IPS-20b (cell line): ENCODE measurements around the gene TRIM28.
"Not testable (repeated sequence)": the region's sequence is repeated elsewhere in the genome, so short reads cannot be mapped to it uniquely, and the experiment has no call there.

Source experiments
- H3K27ac ChIP-seq: one replicate; pipeline ENCODE4 v1.5.1; 2013; ENCODE audit warnings: low read length
- H3K27me3 ChIP-seq: 2 replicates; pipeline ENCODE4 v1.6.1; 2013; ENCODE audit warnings: mild to moderate bottlenecking, low read length, inconsistent platforms; ENCODE audit not compliant: insufficient read depth
- H3K36me3 ChIP-seq: 2 replicates; pipeline ENCODE4 v1.6.1; 2013; ENCODE audit warnings: low read depth, mild to moderate bottlenecking, inconsistent platforms, low read length, moderate library complexity; ENCODE audit not compliant: insufficient read depth
- H3K4me1 ChIP-seq: 2 replicates; pipeline ENCODE4 v1.6.1; 2013; ENCODE audit warnings: mild to moderate bottlenecking, control low read depth, inconsistent platforms, low read length, moderate library complexity; ENCODE audit not compliant: insufficient read depth
- H3K4me3 ChIP-seq: 2 replicates; pipeline ENCODE4 v1.5.1; 2013; ENCODE audit warnings: mild to moderate bottlenecking, low read length, inconsistent platforms
- H3K9ac ChIP-seq: 2 replicates; pipeline ENCODE4 v1.6.1; 2013; ENCODE audit warnings: low read depth, mild to moderate bottlenecking, inconsistent platforms, low read length, moderate library complexity
- H3K9me3 ChIP-seq: 2 replicates; pipeline ENCODE4 v1.6.1; 2013; ENCODE audit warnings: mild to moderate bottlenecking, low read depth, low read length, inconsistent platforms; ENCODE audit not compliant: insufficient read depth

The TRIM28 gene

DNA sequence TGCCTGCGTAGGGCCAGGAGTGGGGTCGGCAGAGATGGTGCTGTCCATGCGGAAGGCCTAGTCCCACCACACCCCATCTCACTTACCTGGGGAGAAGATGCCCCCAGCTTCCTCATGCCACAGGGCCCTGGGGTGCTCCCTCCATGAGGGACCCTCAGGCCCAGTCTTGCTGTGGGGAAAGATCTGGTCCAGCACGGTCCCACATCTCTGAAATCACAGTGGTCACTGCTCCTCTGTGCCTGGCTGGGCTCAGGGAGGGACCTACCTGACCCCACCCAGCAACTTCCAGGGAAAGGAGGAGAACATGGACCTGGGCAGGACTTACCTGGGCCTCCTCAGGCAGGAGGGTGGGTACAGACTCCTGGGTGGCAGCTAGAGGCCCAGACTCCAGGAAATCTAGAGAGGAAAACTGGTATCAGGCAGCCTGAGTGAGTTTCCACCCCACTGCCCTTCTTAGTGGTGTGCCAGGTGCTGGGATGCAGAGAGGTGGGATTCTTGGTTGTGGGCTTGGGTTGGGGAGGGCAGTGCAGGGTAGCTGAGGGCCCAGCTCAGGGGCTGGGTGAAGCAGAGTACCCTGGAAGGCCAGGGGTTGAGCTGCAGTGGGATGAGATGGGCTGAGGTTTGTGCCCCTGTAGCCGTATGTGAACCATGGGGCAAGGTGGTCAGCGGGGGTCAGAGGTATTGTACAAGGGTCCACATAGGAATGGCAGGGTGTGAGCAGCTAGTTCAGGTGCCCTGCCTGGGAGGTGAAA lies 25.5 kb downstream of the TRIM28 start:
- no peak overlapping the region for H3K27ac ChIP-seq
- H3K36me3 ChIP-seq, result peaks cover 29% of the 10 kb centered on the region
- H3K4me1 ChIP-seq, result peaks cover 4% of the 10 kb centered on the region; the same call in 1 of the 2 replicates
- no peak overlapping the region for H3K9ac ChIP-seq
- no peaks in the 10 kb centered on the region for H3K9me3 ChIP-seq
- H3K27me3 ChIP-seq, result peaks cover 3% of the 10 kb centered on the region; the same call in 1 of the 2 replicates
- H3K4me3 ChIP-seq, result no peak overlapping the region

- peaks cover 4% of the 10 kb centered on the region; the same call in 1 of the 2 replicates for H3K4me1 ChIP-seq
- H3K4me3 ChIP-seq, result no peak overlapping the region
- H3K27me3 ChIP-seq, result no peaks in the 10 kb centered on the region
- no peak overlapping the region for H3K9ac ChIP-seq
- H3K36me3 ChIP-seq, result peaks cover 29% of the 10 kb centered on the region
- no peak overlapping the region for H3K27ac ChIP-seq
- H3K9me3 ChIP-seq, result no peaks in the 10 kb centered on the region
These were observed 26.2 kb downstream of the TRIM28 start for GRCh38 chr19:58569943-58570670.

- no peak overlapping the region for H3K27ac ChIP-seq
- H3K9me3 ChIP-seq, result no peaks in the 10 kb centered on the region
- H3K4me1 ChIP-seq, result peaks cover 4% of the 10 kb centered on the region; the same call in 1 of the 2 replicates
- H3K27me3 ChIP-seq, result no peaks in the 10 kb centered on the region
- H3K4me3 ChIP-seq, result no peak overlapping the region
- no peak overlapping the region for H3K9ac ChIP-seq
- H3K36me3 ChIP-seq, result peaks cover 29% of the 10 kb centered on the region
These were observed 27.1 kb downstream of the TRIM28 start for GRCh38 chr19:58570770-58571574.

- H3K27ac ChIP-seq, result no peak overlapping the region
- H3K9ac ChIP-seq, result no peak overlapping the region
- peaks cover 4% of the 10 kb centered on the region; the same call in 1 of the 2 replicates for H3K4me1 ChIP-seq
These were observed 27.7 kb downstream of the TRIM28 start for GRCh38 chr19:58571575-58571947.

DNA sequence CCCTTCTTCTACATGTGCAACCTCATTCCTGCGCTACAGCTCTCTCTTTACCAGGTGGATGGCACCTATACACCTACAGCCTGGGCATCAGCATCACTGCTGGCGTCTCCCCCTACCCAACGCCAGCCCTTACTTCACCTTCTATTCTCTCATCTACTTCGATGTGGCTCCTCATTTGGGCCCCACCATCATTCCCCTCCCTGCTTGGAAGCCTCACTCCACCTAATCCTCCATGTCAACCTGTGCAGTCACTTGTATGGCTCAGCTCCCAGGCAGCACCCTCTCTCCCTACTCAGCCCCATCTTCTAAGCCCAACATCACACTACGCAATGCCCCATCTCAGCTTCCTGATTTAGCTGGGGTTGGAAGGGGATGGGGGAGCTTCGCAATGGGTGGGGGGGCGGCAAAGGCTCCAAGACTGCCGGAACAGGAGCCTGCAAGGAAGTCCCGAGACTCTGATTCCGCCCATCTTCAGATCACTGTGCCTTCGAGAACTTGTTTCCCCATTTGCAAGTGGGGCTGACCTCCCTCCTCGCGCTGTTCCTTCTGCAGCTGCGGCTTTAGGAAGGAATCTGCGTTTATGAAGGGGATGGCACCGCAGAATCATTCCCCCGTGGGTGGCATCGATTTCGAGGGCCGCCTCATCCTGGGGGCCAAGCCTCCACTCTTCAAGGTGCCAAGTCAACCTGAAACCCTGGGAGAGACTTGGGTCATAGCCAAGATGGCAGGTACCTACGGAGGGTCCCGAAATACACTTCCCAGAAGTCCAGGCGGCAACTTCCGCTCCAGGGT lies 28.4 kb downstream of the TRIM28 start:
- Histone ChIP-seq H3K36me3 (peaks cover 24% of the 10 kb centered on the region), H3K27ac (peak overlapping the region; percentile 78), H3K4me3 (peak overlapping the region; percentile 89)

More at GRCh38 chr19:58571575-58571947, 27.7 kb downstream of the TRIM28 start:
- Histone ChIP-seq H3K4me3 (no peak overlapping the region), H3K9me3 (no peaks in the 10 kb centered on the region), H3K27me3 (no peaks in the 10 kb centered on the region), H3K36me3 (peaks cover 26% of the 10 kb centered on the region)

DNA sequence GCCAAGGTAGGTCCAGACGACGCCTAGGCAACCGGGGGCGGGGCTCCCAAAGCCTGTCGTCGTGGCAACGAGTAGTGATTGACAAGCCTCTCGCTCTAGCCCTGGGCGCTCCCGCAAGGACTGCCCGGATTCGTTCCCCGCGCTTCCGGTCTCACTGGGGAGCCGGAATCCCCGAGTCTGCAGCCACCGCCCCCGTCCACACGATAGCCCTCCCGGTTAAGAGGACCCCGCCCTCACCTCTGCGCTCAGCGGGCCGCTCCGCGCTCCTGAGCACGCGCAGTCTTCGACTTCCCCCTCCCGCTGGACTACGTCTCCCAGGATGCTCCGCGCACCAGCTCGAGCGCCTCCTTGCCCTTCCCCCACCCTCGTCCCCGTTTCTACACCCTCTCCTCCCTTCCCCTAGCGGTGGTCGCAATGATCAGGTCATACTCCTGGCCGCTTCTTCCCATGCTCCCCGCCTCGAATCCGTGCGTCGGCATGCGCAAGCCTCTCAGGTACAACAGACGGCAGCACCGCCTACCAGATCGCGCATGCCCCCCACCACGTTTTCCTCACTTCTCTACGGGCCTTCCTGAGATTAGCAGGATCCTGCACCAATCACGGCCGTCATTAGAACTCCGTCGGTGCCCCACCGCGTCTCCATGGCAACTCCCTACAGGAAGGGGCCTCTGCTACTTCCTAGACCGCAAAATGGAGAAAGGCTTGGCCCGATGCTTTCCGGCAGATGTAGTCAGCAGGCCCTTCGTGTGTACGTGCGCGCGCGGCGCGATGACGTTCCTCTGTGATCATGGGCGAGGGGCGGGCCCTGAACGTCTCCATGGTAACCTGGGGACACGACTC lies 29.2 kb downstream of the TRIM28 start, which contains the start of gene MZF1:
MZF1 (minus strand) TSS at position 518 of the 840 bp plus-strand sequence. CDS start 1,946 bp downstream, outside the sequence.
- H3K27ac ChIP-seq, result peak within 1 kb of the TSS; percentile 95
- no peaks in the 10 kb centered on the region for H3K27me3 ChIP-seq
- H3K4me1 ChIP-seq, result peaks cover 4% of the 10 kb centered on the region; the same call in 1 of the 2 replicates
- peak within 1 kb of the TSS; percentile 94 for H3K9ac ChIP-seq
- H3K9me3 ChIP-seq, result no peaks in the 10 kb centered on the region
- peak within 1 kb of the TSS; percentile 89 for H3K4me3 ChIP-seq
- peaks cover 22% of the 10 kb centered on the region for H3K36me3 ChIP-seq

More for the DNA sequence above, 28.4 kb downstream of the TRIM28 start:
- Histone ChIP-seq H3K27me3 (no peaks in the 10 kb centered on the region), H3K9me3 (no peaks in the 10 kb centered on the region), H3K4me1 (peaks cover 4% of the 10 kb centered on the region; the same call in 1 of the 2 replicates), H3K9ac (peak overlapping the region; percentile 94; the same call in 1 of the 2 replicates)

DNA sequence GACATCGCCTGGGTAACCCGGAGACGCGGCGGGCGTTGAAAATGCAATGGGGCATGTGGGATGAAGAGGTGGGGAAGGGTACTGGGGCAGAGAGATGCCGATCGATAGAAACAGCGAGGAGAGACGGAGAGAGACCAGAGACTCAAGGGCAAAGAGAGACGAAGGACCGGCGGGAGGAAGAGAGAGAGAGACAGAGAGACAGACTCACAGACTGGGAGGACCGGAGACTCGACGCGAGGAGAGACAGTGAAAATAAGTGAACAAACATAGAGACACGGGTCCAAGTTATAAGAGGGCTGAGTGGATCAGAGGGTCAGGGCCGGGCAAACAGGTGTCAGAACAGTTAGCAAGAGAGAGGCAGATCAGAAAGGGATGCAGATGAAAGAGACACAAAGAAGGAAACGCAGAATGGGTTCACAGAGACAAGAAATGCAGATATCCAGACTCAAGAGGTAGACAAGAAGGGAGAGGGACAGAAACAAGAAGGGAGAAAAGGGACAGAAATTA lies 29.8 kb downstream of the TRIM28 start:
- peak overlapping the region; percentile 89 for H3K4me3 ChIP-seq
- H3K27me3 ChIP-seq, result no peaks in the 10 kb centered on the region
- H3K27ac ChIP-seq, result no peak overlapping the region
- H3K9ac ChIP-seq, result peak overlapping the region; percentile 63; the same call in 1 of the 2 replicates
- no peaks in the 10 kb centered on the region for H3K9me3 ChIP-seq
- H3K36me3 ChIP-seq, result peaks cover 18% of the 10 kb centered on the region
- H3K4me1 ChIP-seq, result peaks cover 4% of the 10 kb centered on the region; the same call in 1 of the 2 replicates

- Histone ChIP-seq H3K27me3 (no peaks in the 10 kb centered on the region), H3K4me1 (peaks cover 4% of the 10 kb centered on the region; the same call in 1 of the 2 replicates), H3K9me3 (no peaks in the 10 kb centered on the region), H3K9ac (peak overlapping the region; percentile 87; the same call in 1 of the 2 replicates), H3K27ac (peak overlapping the region; percentile 69), H3K36me3 (peaks cover 5% of the 10 kb centered on the region; the same call in 1 of the 2 replicates), H3K4me3 (peak overlapping the region; percentile 91)
These were observed 31.5 kb downstream of the TRIM28 start for GRCh38 chr19:58575183-58576041.

DNA sequence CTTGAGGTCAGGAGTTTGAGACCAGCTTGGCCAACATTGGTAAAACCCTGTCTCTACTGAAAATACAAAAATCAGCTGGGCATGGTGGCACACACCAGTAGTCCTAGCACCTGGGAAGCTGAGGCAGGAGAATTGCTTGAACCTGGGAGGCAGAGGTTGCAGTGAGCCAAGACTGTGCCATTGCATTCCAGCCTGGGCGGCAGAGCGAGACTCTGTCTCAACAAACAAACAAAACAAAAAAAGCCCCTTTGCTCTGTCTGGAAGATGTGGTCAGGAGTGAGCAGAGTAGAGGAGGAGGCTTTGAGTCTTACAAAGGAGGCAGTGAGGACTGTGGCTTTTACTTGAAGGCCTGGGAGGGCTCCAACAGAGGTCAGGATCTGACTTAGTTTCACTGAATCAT lies 33.7 kb downstream of the TRIM28 start:
- H3K9ac ChIP-seq, H3K4me3 ChIP-seq, H3K27me3 ChIP-seq, H3K4me1 ChIP-seq, H3K27ac ChIP-seq, H3K9me3 ChIP-seq, H3K36me3 ChIP-seq: not testable (repeated sequence)
